Gastroesophageal sphincter (tissue), 3 donors: Measurements from ENCODE around the gene WDHD1.

Experiments used
- CTCF ChIP-seq, 4 experiments: fragments of 200-600 bp in 2 of 4; fragments of 450-650 bp in 2 of 4; sonication (generic) in 1 of 4; IDR thresholded peaks; one replicate each; pipeline ENCODE4 v1.5.1; 2017 to 2019; ENCODE audit warnings: antibody characterized with exemption in 4 of 4, mild to moderate bottlenecking in 2 of 4, moderate library complexity in 2 of 4
- POLR2A ChIP-seq, 2 donors: fragments of 450-650 bp; IDR thresholded peaks; one replicate each; pipeline ENCODE4 v1.6.1; 2017; ENCODE audit warnings: antibody characterized with exemption in 2 of 2, mild to moderate bottlenecking in 2 of 2, moderate library complexity in 1 of 2
- POLR2AphosphoS5 ChIP-seq: sonication (generic); formaldehyde crosslinking; IDR thresholded peaks from one replicate; pipeline ENCODE4 v1.6.1; 2017; ENCODE audit warnings: antibody characterized with exemption

GRCh38 chr14:55057919-55058318 is 31.0 kb upstream of the WDHD1 start:
- TF ChIP-seq CTCF (IDR thresholded peaks at IDR 0.05) = no peak
- TF ChIP-seq POLR2A (IDR thresholded peaks at IDR 0.05) = no peak
- no peak for TF ChIP-seq POLR2AphosphoS5
